Endothelial cell of umbilical vein (primary cell): ENCODE results near the gene SNCAIP. TPM values are rescaled to one million over a fixed set of nuclear protein-coding genes. Genes with fewer than 3 reads are reported as not detected.

ENCODE experiments used
- BruUV-seq: library from RNA; stranded (reverse); fragments of 400-500 nt; replicated peaks from 2 replicates; lab custom pipeline; 2021; lab: Mats Ljungman, UMichigan
- CTCF ChIA-PET: fragments of 300-600, 350-600 bp; sonication (Branson Sonifier 250); formaldehyde crosslinking; loops from one replicate; lab custom pipeline; 2021; ENCODE audit warnings: antibody characterized with exemption, inconsistent platforms; lab: Charles Lee
- POLR2A ChIA-PET: fragments of 300-600, 350-600 bp; sonication (Branson Sonifier 250); formaldehyde crosslinking; loops from one replicate; lab custom pipeline; 2021; ENCODE audit warnings: antibody characterized with exemption, inconsistent platforms; lab: Charles Lee
- DNase-seq: peaks from one replicate; pipeline ENCODE4 v3.0.0-alpha.2; 2011; ENCODE audit warnings: low read depth, low spot score
- FAIRE-seq: peaks from 2 replicates; lab custom pipeline; 2011; peaks lifted over from hg19 to GRCh38; lab: Jason Lieb, UNC
- H2AFZ ChIP-seq: 2 replicates; pipeline ENCODE4 v1.6.0; 2012; ENCODE audit warnings: low read depth, low read length, control low read depth, inconsistent platforms
- H3K27ac ChIP-seq: 2 replicates; pipeline ENCODE4 v1.5.1; 2011; ENCODE audit warnings: low read depth, mild to moderate bottlenecking, control low read depth, low read length, moderate library complexity; ENCODE audit not compliant: insufficient read depth
- H3K27me3 ChIP-seq, 2 experiments: 2 replicates each; pipeline versions ENCODE4 v1.6.0 to v1.6.1; 2011; ENCODE audit warnings: low read length in 2 of 2, mixed read lengths in 1 of 2; ENCODE audit not compliant: control insufficient read depth in 2 of 2, insufficient read depth in 2 of 2
- H3K36me3 ChIP-seq, 2 experiments: 2 replicates in 1 of 2; 3 replicates in 1 of 2; pipeline ENCODE4 v1.5.1; 2011; ENCODE audit warnings: low read length in 2 of 2, mild to moderate bottlenecking in 1 of 2, moderate library complexity in 1 of 2; ENCODE audit not compliant: control insufficient read depth in 2 of 2, insufficient read depth in 2 of 2; ENCODE audit errors: extremely low read depth in 1 of 2
- H3K4me1 ChIP-seq: 3 replicates; pipeline ENCODE4 v1.5.1; 2011; ENCODE audit warnings: mild to moderate bottlenecking, low read length; ENCODE audit not compliant: control insufficient read depth, insufficient read depth; ENCODE audit errors: extremely low read depth
- H3K4me2 ChIP-seq: 2 replicates; pipeline ENCODE4 v1.6.1; 2011; ENCODE audit warnings: low read length, control low read depth, mixed read lengths; ENCODE audit not compliant: insufficient read depth
- H3K4me3 ChIP-seq, 3 experiments: fragments of 200-600 bp in 1 of 3; sonication (generic), shearing (Covaris generic) in 1 of 3; replicated peaks in 1 of 3; 2 replicates each; pipeline ENCODE4 v1.5.1; 2011 to 2016; ENCODE audit warnings: control low read depth in 3 of 3, low read length in 3 of 3, mild to moderate bottlenecking in 2 of 3, inconsistent platforms in 1 of 3, low read depth in 1 of 3, moderate library complexity in 1 of 3; ENCODE audit not compliant: insufficient read depth in 1 of 3
- H3K79me2 ChIP-seq: 2 replicates; pipeline ENCODE4 v1.6.0; 2012; ENCODE audit warnings: low read length, inconsistent platforms; ENCODE audit not compliant: control insufficient read depth, insufficient read depth
- H3K9ac ChIP-seq: replicated peaks from 2 replicates; pipeline ENCODE3; 2011; ENCODE audit warnings: low read length, control low read depth; ENCODE audit not compliant: insufficient read depth; ENCODE audit errors: extremely low read depth
- H3K9me1 ChIP-seq: replicated peaks from 3 replicates; pipeline ENCODE4 v1.6.0; 2011; ENCODE audit warnings: mild to moderate bottlenecking, low read length; ENCODE audit not compliant: control insufficient read depth, insufficient read depth; ENCODE audit errors: extremely low read depth
- H3K9me3 ChIP-seq: replicated peaks from 2 replicates; pipeline ENCODE4 v1.5.1; 2012; ENCODE audit warnings: low read length, inconsistent platforms; ENCODE audit not compliant: control insufficient read depth, insufficient read depth
- H4K20me1 ChIP-seq: replicated peaks from 2 replicates; pipeline ENCODE3; 2011; ENCODE audit warnings: mild to moderate bottlenecking, low read length; ENCODE audit not compliant: control insufficient read depth, insufficient read depth; ENCODE audit errors: extremely low read depth
- EZH2 ChIP-seq: IDR thresholded peaks from 2 replicates; pipeline ENCODE4 v1.6.1; 2012; ENCODE audit warnings: borderline replicate concordance, low read depth, mild to moderate bottlenecking, moderate library complexity, low read length, inconsistent platforms; ENCODE audit not compliant: severe bottlenecking
- FOS ChIP-seq: IDR thresholded peaks from 2 replicates; pipeline ENCODE4 v1.6.1; 2011; ENCODE audit warnings: mild to moderate bottlenecking, low read length, moderate library complexity, borderline replicate concordance; ENCODE audit not compliant: insufficient read depth
- GATA2 ChIP-seq: IDR thresholded peaks from 2 replicates; pipeline ENCODE4 v1.7.0; 2011; ENCODE audit warnings: low read depth, mild to moderate bottlenecking, moderate library complexity, mixed read lengths, low read length; ENCODE audit not compliant: insufficient read length, insufficient read depth
- JUN ChIP-seq: IDR thresholded peaks from 2 replicates; pipeline ENCODE4 v1.6.1; 2011; ENCODE audit warnings: borderline replicate concordance, low read depth; ENCODE audit not compliant: insufficient read length, insufficient read depth
- MYC ChIP-seq: IDR thresholded peaks from one replicate; pipeline ENCODE4 v1.6.1; 2011; ENCODE audit warnings: mild to moderate bottlenecking, low read depth, low read length
- POLR2A ChIP-seq: IDR thresholded peaks from 2 replicates; pipeline ENCODE4 v1.6.1; 2012; ENCODE audit warnings: low read depth, mild to moderate bottlenecking, control low read depth, low read length
- POLR2AphosphoS5 ChIP-seq: IDR thresholded peaks from 2 replicates; pipeline ENCODE4 v1.6.1; 2012; ENCODE audit warnings: low read depth, mild to moderate bottlenecking, control low read depth, low read length, moderate library complexity; ENCODE audit not compliant: insufficient read depth
- dilution Hi-C: fragments of 300-500 bp; cut with MboI; formaldehyde crosslinking; loops from one replicate; pipeline ENCODE4 v1.15.0; 2019; ENCODE audit warnings: low sequenced_read_pairs; ENCODE audit not compliant: extremely low pct_ligation_motif_present
- intact Hi-C: fragments of 100-400 bp; cut with micrococcal nuclease; formaldehyde crosslinking; loops from one replicate; pipeline ENCODE4 v1.10.0; 2022
- polyA plus RNA-seq, 4 experiments: library from polyadenylated mRNA; depleted of rRNA in 3 of 4; stranded (reverse) in 3 of 4; unstranded in 1 of 4; fragments of >200 nt; gene quantifications; 2 replicates each; pipeline versions ENCODE4 v1.2.1 to v1.2.3, GENCODE V29; 2011 to 2012; ENCODE audit warnings: missing spikeins in 1 of 4
- total RNA-seq: library from RNA; stranded (reverse); gene quantifications from 2 replicates; pipeline ENCODE4 v1.2.3, GENCODE V29; 2021
- TF ChIP-seq, protein P1 (sequence below): IDR thresholded peaks from 2 replicates; pipeline ENCODE4 v1.6.1; 2011; ENCODE audit not compliant: insufficient read depth, insufficient read length
- TF ChIP-seq, protein P2 (sequence below), 2 donors: IDR thresholded peaks; 1 replicate in 1 of 2; 2 replicates in 1 of 2; pipeline ENCODE4 v1.5.1; 2011; ENCODE audit warnings: low read length in 2 of 2, mild to moderate bottlenecking in 2 of 2, moderate library complexity in 2 of 2, control low read depth in 1 of 2, inconsistent platforms in 1 of 2, low read depth in 1 of 2; ENCODE audit not compliant: insufficient read depth in 1 of 2; ENCODE audit errors: extremely low read depth in 1 of 2

The SNCAIP gene
- total and polyA plus RNA-seq, 2 donors (not counting 3 experiments of a cell fraction or from before 2014, with no cell fraction given): 13.1 to 42.0 TPM

DNA sequence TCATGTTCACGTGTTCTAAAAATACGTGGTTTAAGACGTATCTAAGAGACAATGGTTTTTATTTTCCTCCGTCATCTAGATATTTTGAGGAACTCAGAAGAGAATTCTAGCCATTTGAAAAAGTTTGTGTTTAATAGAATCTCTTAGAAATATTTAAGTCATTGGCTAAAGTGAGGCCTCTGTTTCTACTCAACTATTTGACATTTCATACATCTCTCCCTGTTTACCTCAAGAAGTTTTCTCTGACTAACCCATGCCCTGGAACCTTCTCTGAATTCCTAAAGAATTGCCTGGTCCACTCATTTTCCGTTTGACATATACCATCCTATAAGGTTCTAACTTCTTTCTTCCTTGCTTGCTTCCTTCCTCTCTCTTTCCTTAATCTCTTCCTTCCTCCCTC is 178.7 kb downstream of the SNCAIP start:
- no peak for FAIRE-seq
- Histone ChIP-seq H3K4me3 (no peak overlapping the region), H3K4me1 (no peaks in the 10 kb centered on the region), H3K9ac (no peak overlapping the region), H3K9me3 (no peaks in the 10 kb centered on the region), H3K79me2 (no peaks in the 10 kb centered on the region), H3K27me3 (no peaks in the 10 kb centered on the region), H4K20me1 (no peaks in the 10 kb centered on the region), H3K4me2 (no peak overlapping the region), H3K36me3 (no peaks in the 10 kb centered on the region), H3K27ac (no peak overlapping the region), H3K9me1 (no peaks in the 10 kb centered on the region), H2AFZ (no peak overlapping the region)
- dilution Hi-C loops (no loop called here), intact Hi-C loops (no loop called here)
- no peak for DNase-seq
- POLR2A ChIA-PET: no interaction called here
- CTCF ChIA-PET: no interaction called here
- no peak for TF ChIP-seq POLR2A
- TF ChIP-seq, protein P1, sequence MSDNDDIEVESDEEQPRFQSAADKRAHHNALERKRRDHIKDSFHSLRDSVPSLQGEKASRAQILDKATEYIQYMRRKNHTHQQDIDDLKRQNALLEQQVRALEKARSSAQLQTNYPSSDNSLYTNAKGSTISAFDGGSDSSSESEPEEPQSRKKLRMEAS: no peak
- TF ChIP-seq MYC: no peak
- no peak for TF ChIP-seq FOS
- TF ChIP-seq POLR2AphosphoS5: no peak
- no peak for TF ChIP-seq GATA2
- TF ChIP-seq, protein P2, sequence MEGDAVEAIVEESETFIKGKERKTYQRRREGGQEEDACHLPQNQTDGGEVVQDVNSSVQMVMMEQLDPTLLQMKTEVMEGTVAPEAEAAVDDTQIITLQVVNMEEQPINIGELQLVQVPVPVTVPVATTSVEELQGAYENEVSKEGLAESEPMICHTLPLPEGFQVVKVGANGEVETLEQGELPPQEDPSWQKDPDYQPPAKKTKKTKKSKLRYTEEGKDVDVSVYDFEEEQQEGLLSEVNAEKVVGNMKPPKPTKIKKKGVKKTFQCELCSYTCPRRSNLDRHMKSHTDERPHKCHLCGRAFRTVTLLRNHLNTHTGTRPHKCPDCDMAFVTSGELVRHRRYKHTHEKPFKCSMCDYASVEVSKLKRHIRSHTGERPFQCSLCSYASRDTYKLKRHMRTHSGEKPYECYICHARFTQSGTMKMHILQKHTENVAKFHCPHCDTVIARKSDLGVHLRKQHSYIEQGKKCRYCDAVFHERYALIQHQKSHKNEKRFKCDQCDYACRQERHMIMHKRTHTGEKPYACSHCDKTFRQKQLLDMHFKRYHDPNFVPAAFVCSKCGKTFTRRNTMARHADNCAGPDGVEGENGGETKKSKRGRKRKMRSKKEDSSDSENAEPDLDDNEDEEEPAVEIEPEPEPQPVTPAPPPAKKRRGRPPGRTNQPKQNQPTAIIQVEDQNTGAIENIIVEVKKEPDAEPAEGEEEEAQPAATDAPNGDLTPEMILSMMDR (IDR thresholded peaks at IDR 0.05; ENCODE audit: extremely low read depth in 1 of 2, insufficient read depth in 1 of 2, low read depth in 1 of 2, low read length in 2 of 2): no peak
- TF ChIP-seq JUN: no peak
- no peak for TF ChIP-seq EZH2
- no TSS peak for BruUV-seq
